GM21367 (cell line): ENCODE measurements around the gene TEX53.

Experiments
- ATAC-seq: cut with Tn5 transposase; IDR thresholded peaks from one replicate; pipeline ENCODE4 v1.9.1; 2021; ENCODE audit not compliant: unreplicated experiment

Gene TEX53

GRCh38 chr9:114607671-114608524 lies 49.7 kb downstream of the TEX53 start:
- no peak for ATAC-seq

- ATAC-seq, result no peak
Measured at GRCh38 chr9:114606597-114607207, 50.9 kb downstream of the TEX53 start.
